ENCODE measurements around the gene TTC28.
"Not testable (repeated sequence)": the region's sequence is repeated elsewhere in the genome, so short reads cannot be mapped to it uniquely, and the experiment has no call there.

Gene TTC28

DNA sequence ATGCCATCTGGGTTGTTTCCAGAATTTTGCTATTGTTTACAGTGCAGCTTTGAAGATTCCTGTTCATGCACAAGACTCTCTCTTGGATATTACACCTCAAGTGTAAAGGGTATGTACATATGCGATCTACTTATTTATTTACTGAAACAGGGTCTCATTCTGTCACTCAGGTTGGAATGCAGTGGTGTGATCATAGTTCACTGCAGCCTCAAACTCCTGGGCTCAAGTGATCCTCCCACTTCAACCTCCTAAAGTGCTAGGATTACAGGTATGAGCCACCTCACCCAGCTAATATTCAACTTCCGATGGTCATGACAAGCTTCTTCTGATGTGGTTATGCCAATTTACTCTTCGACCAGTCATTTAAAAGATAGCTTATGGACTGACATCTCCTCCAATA is 602.5 kb downstream of the TTC28 start:
- DNase-seq: no peak

DNA sequence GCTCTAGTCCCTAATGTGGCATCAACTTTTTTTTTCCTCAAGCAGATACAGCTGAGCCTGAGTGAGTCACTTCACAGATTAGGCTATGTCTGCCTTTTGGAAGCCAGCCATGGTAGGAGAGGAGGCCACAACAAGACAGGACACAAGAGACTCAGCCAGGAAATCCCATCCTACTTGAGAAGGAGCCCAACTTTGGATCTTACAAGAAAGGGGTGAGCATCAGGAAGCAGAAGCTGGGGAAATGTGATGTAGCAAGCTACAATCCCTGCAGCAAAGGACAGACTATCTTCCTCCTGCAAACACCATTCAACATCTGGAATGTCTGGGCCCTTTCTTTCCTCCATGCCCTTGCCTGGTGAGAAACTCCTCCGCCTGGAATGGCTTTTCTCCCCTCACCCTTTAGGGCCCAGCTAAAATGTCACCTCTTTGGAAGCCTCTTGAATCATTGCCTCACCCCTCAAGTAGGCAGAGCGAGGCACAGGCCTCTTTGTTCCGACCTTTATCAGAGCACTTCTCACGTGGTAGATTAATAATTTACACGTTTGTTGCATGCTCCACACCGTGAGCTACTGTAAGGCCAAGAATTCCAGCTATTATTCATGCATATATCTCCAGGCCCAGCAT is 604.2 kb downstream of the TTC28 start:
- no peak for DNase-seq

DNA sequence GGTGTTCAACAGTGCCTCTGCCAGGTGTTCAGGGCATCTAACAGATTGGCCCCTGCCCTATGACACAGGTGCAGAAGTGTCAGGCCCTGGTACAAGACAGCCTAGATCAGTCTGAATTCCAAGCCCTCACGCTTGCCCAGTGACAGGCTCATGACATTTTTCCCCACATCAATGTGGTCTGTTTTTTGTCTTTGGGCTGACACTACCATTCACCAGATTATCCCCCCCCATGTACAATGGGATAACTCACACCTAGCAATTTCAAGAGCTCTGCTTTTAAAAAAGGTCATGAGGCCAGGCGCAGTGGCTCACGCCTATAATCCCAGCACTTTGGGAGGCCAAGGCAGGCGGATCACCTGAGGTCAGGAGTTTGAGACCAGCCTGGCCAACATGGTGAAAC is 605.1 kb downstream of the TTC28 start:
- DNase-seq: no peak

GRCh38 chr22:28072066-28072465 is 607.6 kb downstream of the TTC28 start:
- DNase-seq: no peak

GRCh38 chr22:28068826-28069225 is 610.8 kb downstream of the TTC28 start:
- no peak for DNase-seq

DNA sequence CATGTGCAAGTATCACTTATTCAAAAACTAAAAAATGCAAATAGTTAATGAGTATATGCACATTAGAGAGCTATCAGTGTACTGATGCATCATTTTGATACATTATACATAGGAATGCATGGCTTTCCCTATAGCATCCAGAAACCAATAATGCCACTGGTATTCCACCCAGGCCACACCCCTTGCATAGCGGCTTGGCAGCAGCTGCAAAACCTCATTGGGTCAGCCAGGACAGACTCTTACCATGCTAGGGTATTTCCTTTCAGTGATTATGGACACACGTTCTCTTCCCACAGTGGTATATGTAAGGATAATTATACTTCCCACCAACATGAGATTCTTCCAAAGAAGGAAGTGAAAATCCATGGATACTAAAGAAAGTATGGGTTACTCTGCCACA is 614.7 kb downstream of the TTC28 start:
- DNase-seq: no peak

DNA sequence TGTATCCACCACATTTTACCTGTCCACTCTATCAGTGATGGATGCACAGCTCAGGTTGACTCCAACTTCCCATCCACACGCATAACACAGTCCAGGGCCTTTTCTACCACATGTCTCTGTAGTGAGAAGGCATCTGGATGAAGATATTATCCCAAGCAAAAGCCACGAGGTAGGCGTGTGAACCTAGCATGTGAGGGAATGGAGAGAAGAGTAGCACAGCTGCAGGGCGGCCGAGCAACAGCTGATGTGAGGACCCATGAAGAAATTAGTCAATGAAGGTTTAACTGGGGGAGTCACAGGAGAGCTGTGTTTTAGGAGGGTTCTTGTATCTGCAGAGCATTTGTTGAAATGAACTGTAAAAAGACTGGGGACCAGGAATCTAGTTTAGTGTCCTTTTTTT is 616.0 kb downstream of the TTC28 start:
- no peak for DNase-seq

- not testable (repeated sequence) for DNase-seq
Observed at GRCh38 chr22:28060594-28060993, 619.0 kb downstream of the TTC28 start.

DNA sequence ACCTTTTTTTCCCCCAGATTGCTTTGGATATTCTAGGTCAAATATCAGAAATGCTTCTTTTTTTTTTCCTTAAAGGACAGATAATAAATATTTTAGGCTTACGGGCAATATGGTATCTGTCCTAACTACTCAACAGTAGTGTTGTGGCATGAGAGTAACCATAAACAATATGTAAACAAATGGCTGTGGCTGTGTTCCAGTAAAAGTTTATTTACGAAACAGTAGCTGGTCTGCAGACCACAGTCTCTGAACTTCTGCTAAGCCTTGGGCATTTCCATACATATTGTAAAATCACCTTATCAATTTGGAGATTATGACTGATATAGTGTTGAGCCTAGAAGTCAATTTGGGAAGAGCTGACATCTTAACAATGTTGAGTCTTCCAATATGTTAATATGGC is 621.6 kb downstream of the TTC28 start:
- DNase-seq: no peak

GRCh38 chr22:28054819-28055208 is 624.8 kb downstream of the TTC28 start:
- DNase-seq: no peak

DNA sequence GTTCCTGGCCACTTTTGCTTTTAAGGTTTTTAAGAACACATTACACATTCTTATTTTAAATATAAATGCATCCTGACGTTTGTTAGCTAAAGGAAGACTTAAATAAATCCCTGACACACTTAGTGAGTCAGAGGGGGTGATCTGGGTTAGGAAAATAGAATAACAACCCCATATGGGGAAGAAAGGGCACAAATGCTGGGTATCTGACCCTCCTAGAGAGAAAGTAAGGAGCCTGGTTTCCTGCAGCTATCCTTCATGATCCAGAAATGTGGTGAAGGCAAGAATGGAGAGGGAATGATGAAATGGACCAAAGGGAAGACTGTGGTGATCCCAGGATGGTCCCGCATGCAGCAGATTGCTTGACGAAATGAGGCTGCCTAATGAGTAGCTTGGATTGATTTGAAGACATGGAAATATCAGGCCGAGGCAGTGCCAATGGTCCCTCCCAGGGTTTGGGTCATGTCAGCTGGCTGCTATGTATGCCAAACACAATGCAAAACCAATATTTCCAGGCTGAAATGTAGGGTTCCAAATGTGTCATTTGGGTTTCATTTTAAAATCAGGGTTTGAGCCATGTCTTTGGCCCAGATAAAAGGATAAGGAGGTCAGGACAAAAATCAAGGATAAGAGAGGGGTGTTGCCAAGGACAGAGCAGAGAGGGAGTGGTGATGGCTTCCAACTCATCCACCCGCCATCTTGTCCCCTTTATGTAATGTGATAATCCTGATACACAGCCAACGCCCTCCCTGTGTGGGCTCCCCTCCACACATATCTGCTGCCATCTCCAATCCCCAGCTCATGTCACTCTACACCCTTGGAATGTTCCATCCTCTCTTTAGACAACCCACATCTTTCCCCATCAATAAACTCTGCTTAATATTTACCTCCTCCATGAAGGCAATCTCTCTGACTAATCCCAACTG is 625.5 kb downstream of the TTC28 start:
- DNase-seq: no peak

DNA sequence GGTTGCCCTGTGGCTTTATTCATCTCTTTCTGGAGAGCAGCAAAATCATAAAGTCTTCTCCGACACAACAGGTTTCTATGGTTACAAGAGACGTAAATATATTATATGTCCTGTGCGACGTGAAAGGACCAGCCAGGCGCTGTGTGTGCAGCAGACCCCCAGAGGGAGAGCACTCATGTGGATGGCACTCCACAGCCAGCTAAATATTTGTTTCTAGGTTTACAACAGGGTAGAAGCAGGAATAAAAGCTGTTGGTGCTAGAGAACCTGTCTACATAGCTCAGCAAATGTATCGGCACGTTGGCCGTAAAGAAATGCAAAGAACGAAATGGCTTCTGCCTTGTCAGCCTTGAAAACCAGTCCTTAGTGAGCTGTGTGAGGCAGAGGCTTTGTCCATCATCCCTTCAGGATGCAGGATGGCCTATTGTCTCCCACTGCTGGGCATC is 626.8 kb downstream of the TTC28 start:
- DNase-seq: no peak

- DNase-seq: peak; percentile 36
Observed at GRCh38 chr22:28051787-28052356, 627.8 kb downstream of the TTC28 start.

DNA sequence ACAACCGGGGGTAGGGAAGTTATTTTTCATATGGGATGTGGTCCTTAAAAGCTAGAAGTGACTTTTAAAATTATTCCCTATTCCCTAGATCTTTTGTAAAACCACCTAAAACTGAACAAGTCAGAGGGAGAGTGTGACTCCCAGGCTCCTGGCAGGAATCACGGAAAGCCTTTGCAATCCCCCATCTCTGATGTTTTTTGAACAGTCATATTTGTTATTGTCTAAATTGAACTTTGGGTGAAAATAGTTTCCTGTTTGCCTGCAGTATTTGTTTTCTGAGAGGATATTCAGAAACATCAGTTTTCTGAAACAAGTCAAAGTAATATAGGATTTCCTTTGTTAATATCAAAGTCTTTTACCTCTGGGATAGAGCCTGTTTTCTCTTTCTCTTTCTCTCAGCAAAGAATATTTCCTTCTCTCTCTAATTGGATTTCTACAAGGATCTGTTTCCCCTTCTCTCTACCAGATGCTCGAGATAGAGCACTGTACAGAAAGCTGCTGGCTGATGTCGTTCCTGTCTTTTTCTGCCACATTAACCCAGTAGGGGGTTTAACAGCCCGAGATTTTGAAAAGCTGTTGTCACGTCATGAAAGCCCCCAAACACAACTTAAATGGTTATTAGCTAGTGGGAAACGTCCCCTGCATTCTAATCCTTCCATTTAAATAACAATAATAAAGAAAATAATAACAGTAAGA is 628.4 kb downstream of the TTC28 start:
- no peak for DNase-seq

- DNase-seq: no peak
Observed at GRCh38 chr22:28048529-28048928, 631.1 kb downstream of the TTC28 start.

DNA sequence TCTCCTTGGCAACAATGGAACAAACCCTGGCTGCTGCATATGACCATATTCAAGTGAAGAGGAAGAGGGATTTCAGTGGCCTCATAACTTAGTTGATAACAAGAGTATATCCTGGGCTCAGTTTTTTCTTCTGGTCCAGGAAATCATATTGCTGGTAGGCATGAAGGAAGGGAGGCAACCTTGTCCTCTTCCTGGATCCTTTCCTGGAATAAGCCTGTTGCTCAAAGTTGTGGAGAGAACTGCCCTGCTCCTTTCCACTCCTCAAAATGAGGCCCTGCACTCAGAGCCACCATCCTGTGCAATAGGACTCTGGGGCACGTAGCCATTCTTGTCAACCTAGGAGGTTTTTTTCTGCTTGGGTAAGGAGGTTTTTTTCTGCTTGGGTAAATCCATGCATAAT is 631.9 kb downstream of the TTC28 start:
- DNase-seq: no peak

GRCh38 chr22:28046100-28046499 is 633.5 kb downstream of the TTC28 start:
- no peak for DNase-seq

DNA sequence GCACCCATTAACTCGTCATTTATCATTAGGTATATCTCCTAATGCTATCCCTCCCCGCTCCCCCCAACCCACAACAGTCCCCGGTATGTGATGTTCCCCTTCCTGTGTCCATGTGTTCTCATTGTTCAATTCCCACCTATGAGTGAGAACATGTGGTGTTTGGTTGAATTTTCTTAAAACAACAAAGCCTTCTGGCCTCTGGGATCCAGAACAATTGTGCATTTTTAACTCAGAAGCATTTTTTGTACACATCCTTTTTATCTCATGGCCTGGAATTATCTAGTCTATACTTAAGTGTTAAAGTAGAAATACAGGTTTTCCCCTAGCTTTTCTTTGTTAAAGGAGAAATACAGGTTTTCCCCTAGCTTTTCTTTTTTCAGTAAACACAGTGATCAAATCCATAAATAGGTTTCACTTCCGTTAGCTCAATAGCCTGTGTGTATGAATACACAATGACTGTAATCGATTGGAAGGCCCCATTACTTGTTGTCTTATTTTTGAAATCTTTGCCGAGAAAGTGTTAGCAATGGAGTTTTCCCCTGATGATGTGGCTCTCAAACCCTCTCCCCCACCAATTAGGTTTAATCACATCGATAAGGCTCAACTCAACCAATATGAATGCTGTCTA is 635.0 kb downstream of the TTC28 start:
- DNase-seq: no peak

GRCh38 chr22:28043266-28043665 is 636.4 kb downstream of the TTC28 start:
- DNase-seq: no peak

GRCh38 chr22:28034760-28035401 is 644.8 kb downstream of the TTC28 start:
- no peak for DNase-seq

- DNase-seq: no peak
Observed at GRCh38 chr22:28034145-28034759, 645.4 kb downstream of the TTC28 start.

DNA sequence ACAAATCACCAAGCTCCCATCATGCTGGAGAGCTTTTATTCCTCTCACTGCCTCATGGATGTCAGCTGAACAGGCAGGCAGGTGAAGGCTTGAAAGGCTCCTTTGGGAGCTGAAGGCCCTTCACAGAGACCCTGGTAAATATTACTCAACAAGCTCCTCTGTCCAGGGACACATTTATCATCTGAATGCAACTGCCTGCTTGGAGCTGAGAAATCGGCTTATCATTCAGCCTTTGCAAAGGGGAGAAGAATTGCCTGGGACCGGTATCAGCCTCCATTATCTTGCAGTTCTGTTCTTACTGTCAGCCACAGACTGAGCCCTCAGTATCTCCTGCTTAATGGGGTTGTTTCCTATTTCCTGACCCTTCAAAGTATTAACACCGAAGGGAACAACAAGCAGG is 646.8 kb downstream of the TTC28 start:
- no peak for DNase-seq
